SK-N-SH treated with all-trans-retinoic acid at 6 μM for 48 hours (cell line): ENCODE results near the gene VMA21.

Experiments used
- ATAC-seq: fragments of 200-7000 bp; cut with Tn5 transposase; 3 replicates; pipeline ENCODE4 v1.9.1; 2020; ENCODE audit warnings: mild to moderate bottlenecking, moderate library complexity
- ARNTL ChIP-seq: fragments of 450-650 bp; formaldehyde crosslinking; IDR thresholded peaks from 2 replicates; pipeline ENCODE4 v1.5.0; 2020; ENCODE audit warnings: low read depth, mild to moderate bottlenecking, moderate library complexity, borderline replicate concordance
- BACH2 ChIP-seq: fragments of 250-450 bp; sonication (Bioruptor Pico); IDR thresholded peaks from 2 replicates; pipeline ENCODE4 v1.9.0; 2021; ENCODE audit warnings: mild to moderate bottlenecking, borderline replicate concordance
- CREB5 ChIP-seq: fragments of 250-450 bp; sonication (Bioruptor Pico); IDR thresholded peaks from 2 replicates; pipeline ENCODE4 v1.5.1; 2020; ENCODE audit warnings: low read depth, mild to moderate bottlenecking, moderate library complexity
- CSDC2 ChIP-seq: fragments of 250-450 bp; sonication (Bioruptor Pico); IDR thresholded peaks from 2 replicates; pipeline ENCODE4 v1.5.0; 2020; ENCODE audit warnings: mild to moderate bottlenecking, moderate library complexity
- ESRRG ChIP-seq: fragments of 250-450 bp; sonication (Bioruptor Pico); IDR thresholded peaks from 2 replicates; pipeline ENCODE4 v1.6.1; 2021; ENCODE audit warnings: mild to moderate bottlenecking
- GLIS3 ChIP-seq: fragments of 250-450 bp; sonication (Bioruptor Pico); IDR thresholded peaks from 2 replicates; pipeline ENCODE4 v1.5.0; 2020; ENCODE audit warnings: mild to moderate bottlenecking, moderate library complexity
- ISL1 ChIP-seq: fragments of 250-450 bp; sonication (Bioruptor Pico); IDR thresholded peaks from 2 replicates; pipeline ENCODE4 v2.1.2; 2022; ENCODE audit warnings: mild to moderate bottlenecking, moderate library complexity
- OSR1 ChIP-seq: fragments of 250-450 bp; sonication (Bioruptor Pico); IDR thresholded peaks from 2 replicates; pipeline ENCODE4 v1.8.0; 2022; ENCODE audit warnings: moderate library complexity, mild to moderate bottlenecking, inconsistent platforms
- POU6F1 ChIP-seq: fragments of 250-450 bp; sonication (Bioruptor Pico); IDR thresholded peaks from 2 replicates; pipeline ENCODE4 v1.8.0; 2021; ENCODE audit warnings: low read depth, mild to moderate bottlenecking, moderate library complexity, borderline replicate concordance
- PPARA ChIP-seq: fragments of 250-450 bp; sonication (Bioruptor Pico); IDR thresholded peaks from 2 replicates; pipeline ENCODE4 v1.5.0; 2020; ENCODE audit warnings: mild to moderate bottlenecking, borderline replicate concordance
- RARB ChIP-seq: fragments of 250-450 bp; sonication (Bioruptor Pico); IDR thresholded peaks from 2 replicates; pipeline ENCODE4 v1.8.0; 2021; ENCODE audit warnings: mild to moderate bottlenecking, moderate library complexity
- SNAI2 ChIP-seq: fragments of 250-450 bp; sonication (Bioruptor Pico); IDR thresholded peaks from 2 replicates; pipeline ENCODE4 v1.5.0; 2020; ENCODE audit warnings: mild to moderate bottlenecking, moderate library complexity
- TCF4 ChIP-seq: fragments of 250-450 bp; sonication (Bioruptor Pico); IDR thresholded peaks from 2 replicates; pipeline ENCODE4 v1.8.0; 2021; ENCODE audit warnings: mild to moderate bottlenecking, moderate library complexity, borderline replicate concordance
- TOX ChIP-seq: fragments of 250-450 bp; sonication (Bioruptor Pico); IDR thresholded peaks from 2 replicates; pipeline ENCODE4 v1.8.0; 2021; ENCODE audit warnings: mild to moderate bottlenecking, moderate library complexity, borderline replicate concordance
- ZC3H10 ChIP-seq: fragments of 250-450 bp; sonication (Bioruptor Pico); IDR thresholded peaks from 2 replicates; pipeline ENCODE4 v1.5.1; 2021; ENCODE audit warnings: mild to moderate bottlenecking, moderate library complexity
- ZFP3 ChIP-seq: fragments of 250-450 bp; sonication (Bioruptor Pico); IDR thresholded peaks from 2 replicates; pipeline ENCODE4 v1.5.0; 2020; ENCODE audit warnings: mild to moderate bottlenecking, moderate library complexity
- ZFP30 ChIP-seq: fragments of 450-650 bp; formaldehyde crosslinking; IDR thresholded peaks from 2 replicates; pipeline ENCODE4 v1.5.0; 2022; ENCODE audit warnings: mild to moderate bottlenecking, moderate library complexity
- ZNF70 ChIP-seq: fragments of 450-650 bp; formaldehyde crosslinking; IDR thresholded peaks from 2 replicates; pipeline ENCODE4 v1.5.0; 2020; ENCODE audit warnings: mild to moderate bottlenecking, moderate library complexity
- ZNF8 ChIP-seq: fragments of 450-650 bp; formaldehyde crosslinking; IDR thresholded peaks from 2 replicates; pipeline ENCODE4 v1.5.0; 2020; ENCODE audit warnings: mild to moderate bottlenecking, moderate library complexity
- TF ChIP-seq, protein P1 (sequence below): fragments of 250-450 bp; sonication (Bioruptor Pico); IDR thresholded peaks from 2 replicates; pipeline ENCODE4 v1.5.1; 2021; ENCODE audit warnings: mild to moderate bottlenecking, moderate library complexity
- TF ChIP-seq, protein P2 (sequence below): fragments of 250-450 bp; sonication (Bioruptor Pico); IDR thresholded peaks from 2 replicates; pipeline ENCODE4 v1.8.0; 2020; ENCODE audit warnings: mild to moderate bottlenecking, moderate library complexity, borderline replicate concordance

Gene VMA21

DNA sequence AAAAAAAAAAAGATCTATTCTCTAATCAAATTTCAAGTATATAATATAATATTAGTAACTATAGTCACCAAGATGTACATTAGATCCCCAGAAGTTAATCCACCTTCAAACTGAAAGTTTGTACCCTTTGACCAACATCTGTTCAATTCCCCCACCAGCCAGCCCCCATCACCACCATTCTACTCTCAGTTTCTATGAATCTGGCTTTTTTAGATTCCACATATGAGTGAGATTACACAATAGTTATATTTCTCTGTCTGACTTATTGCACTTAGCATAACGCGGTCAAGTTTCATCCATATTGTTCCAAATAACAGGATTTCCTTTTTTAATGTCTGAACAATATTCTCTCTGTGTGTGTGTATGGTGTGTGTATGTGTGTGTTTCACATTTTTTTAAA is 33.7 kb upstream of the VMA21 start (continued):
- TF ChIP-seq, protein P1, sequence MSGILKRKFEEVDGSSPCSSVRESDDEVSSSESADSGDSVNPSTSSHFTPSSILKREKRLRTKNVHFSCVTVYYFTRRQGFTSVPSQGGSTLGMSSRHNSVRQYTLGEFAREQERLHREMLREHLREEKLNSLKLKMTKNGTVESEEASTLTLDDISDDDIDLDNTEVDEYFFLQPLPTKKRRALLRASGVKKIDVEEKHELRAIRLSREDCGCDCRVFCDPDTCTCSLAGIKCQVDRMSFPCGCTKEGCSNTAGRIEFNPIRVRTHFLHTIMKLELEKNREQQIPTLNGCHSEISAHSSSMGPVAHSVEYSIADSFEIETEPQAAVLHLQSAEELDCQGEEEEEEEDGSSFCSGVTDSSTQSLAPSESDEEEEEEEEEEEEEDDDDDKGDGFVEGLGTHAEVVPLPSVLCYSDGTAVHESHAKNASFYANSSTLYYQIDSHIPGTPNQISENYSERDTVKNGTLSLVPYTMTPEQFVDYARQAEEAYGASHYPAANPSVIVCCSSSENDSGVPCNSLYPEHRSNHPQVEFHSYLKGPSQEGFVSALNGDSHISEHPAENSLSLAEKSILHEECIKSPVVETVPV (CRISPR knock-in tag) = no peak
- no peak for TF ChIP-seq GLIS3 (CRISPR knock-in tag)

GRCh38 chrX:151365579-151365978 is 31.4 kb upstream of the VMA21 start:
- no peak for ATAC-seq
- TF ChIP-seq SNAI2 (CRISPR knock-in tag) (no peak), BACH2 (CRISPR knock-in tag) (no peak), ESRRG (CRISPR knock-in tag) (no peak), CSDC2 (CRISPR knock-in tag) (no peak), PPARA (CRISPR knock-in tag) (no peak), ARNTL (CRISPR knock-in tag) (no peak), RARB (CRISPR knock-in tag) (no peak), ZNF8 (CRISPR knock-in tag) (no peak), POU6F1 (CRISPR knock-in tag) (no peak), CREB5 (CRISPR knock-in tag) (no peak), TOX (CRISPR knock-in tag) (no peak), GLIS3 (CRISPR knock-in tag) (no peak), ZFP3 (CRISPR knock-in tag) (no peak), ZFP30 (CRISPR knock-in tag) (no peak)
- TF ChIP-seq, protein P1 (CRISPR knock-in tag) = no peak
- TF ChIP-seq, protein P2, sequence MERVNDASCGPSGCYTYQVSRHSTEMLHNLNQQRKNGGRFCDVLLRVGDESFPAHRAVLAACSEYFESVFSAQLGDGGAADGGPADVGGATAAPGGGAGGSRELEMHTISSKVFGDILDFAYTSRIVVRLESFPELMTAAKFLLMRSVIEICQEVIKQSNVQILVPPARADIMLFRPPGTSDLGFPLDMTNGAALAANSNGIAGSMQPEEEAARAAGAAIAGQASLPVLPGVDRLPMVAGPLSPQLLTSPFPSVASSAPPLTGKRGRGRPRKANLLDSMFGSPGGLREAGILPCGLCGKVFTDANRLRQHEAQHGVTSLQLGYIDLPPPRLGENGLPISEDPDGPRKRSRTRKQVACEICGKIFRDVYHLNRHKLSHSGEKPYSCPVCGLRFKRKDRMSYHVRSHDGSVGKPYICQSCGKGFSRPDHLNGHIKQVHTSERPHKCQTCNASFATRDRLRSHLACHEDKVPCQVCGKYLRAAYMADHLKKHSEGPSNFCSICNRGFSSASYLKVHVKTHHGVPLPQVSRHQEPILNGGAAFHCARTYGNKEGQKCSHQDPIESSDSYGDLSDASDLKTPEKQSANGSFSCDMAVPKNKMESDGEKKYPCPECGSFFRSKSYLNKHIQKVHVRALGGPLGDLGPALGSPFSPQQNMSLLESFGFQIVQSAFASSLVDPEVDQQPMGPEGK = no peak
- TF ChIP-seq, all 23 proteins: peak for 0

DNA sequence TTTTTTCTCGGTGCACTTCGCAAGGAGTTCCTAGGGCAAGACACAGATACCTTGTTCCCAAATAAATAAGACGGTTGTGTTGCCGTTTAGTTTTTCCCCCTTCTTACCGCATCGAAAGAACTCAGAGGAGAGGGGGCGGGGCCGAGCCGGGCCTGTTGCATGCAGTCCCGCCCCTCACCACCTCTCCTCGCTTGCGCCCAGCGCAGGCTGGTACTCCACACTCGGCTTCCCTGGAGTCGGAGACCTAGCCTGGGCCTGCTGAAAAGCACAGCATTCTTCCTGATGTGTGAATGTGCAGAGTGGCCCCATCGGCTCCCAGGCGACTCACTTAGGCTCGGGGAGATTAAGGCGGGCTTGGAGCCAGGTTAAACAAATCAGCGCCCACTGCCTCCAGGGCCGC is 26.1 kb upstream of the VMA21 start:
- TF ChIP-seq, protein P1 (CRISPR knock-in tag) = no peak
- no peak for TF ChIP-seq TCF4 (CRISPR knock-in tag)
- TF ChIP-seq, all 23 proteins: peak for 0
- ATAC-seq = peak; percentile 75

GRCh38 chrX:151384807-151385206 is 12.2 kb upstream of the VMA21 start:
- ATAC-seq = no peak
- TF ChIP-seq ZNF70 (CRISPR knock-in tag) = no peak
- TF ChIP-seq, protein P1 (CRISPR knock-in tag) = no peak
- TF ChIP-seq POU6F1 (CRISPR knock-in tag) = no peak
- no peak for TF ChIP-seq BACH2 (CRISPR knock-in tag)
- TF ChIP-seq OSR1 (CRISPR knock-in tag) = no peak
- no peak for TF ChIP-seq TOX (CRISPR knock-in tag)
- no peak for TF ChIP-seq ZFP30 (CRISPR knock-in tag)
- no peak for TF ChIP-seq ISL1 (CRISPR knock-in tag)
- no peak for TF ChIP-seq TCF4 (CRISPR knock-in tag)
- TF ChIP-seq ZC3H10 (CRISPR knock-in tag) = no peak
- no peak for TF ChIP-seq CREB5 (CRISPR knock-in tag)
- TF ChIP-seq SNAI2 (CRISPR knock-in tag) = no peak
- no peak for TF ChIP-seq RARB (CRISPR knock-in tag)
